CD4-positive, alpha-beta T cell (primary cell): ENCODE measurements around the gene B4GAT1. TPM values are rescaled to one million over a fixed set of nuclear protein-coding genes. Genes with fewer than 3 reads are reported as not detected.
A peak's percentile ranks its signal among the peaks of the same experiment; 100 is the strongest.

Experiments
- ATAC-seq: fragments of 200-7000 bp; cut with Tn5 transposase; one replicate; pipeline ENCODE4 v1.10.0; 2022; ENCODE audit warnings: mild to moderate bottlenecking; ENCODE audit not compliant: poor library complexity
- CTCF ChIA-PET: fragments of 350-600 bp; sonication (Branson Sonifier 250); formaldehyde crosslinking; loops from one replicate; lab custom pipeline; 2021; ENCODE audit warnings: antibody characterized with exemption, inconsistent platforms; lab: Charles Lee
- POLR2A ChIA-PET: fragments of 350-600 bp; sonication (Branson Sonifier 250); formaldehyde crosslinking; loops from one replicate; lab custom pipeline; 2021; ENCODE audit warnings: antibody characterized with exemption, inconsistent platforms; lab: Charles Lee
- DNase-seq, 14 experiments: peaks; one replicate each; pipeline ENCODE4 v3.0.0-alpha.2; 2013 to 2020; ENCODE audit warnings: mixed read lengths in 2 of 14
- H3K27ac ChIP-seq, 2 donors: one replicate each; pipeline versions ENCODE4 v1.5.1 to v1.7.0; 2013; ENCODE audit warnings: low read length in 2 of 2, low read depth in 1 of 2, mild to moderate bottlenecking in 1 of 2
- H3K27me3 ChIP-seq, 2 experiments: 1 replicate in 1 of 2; 2 replicates in 1 of 2; pipeline versions ENCODE4 v1.6.1 to v1.7.0; 2013; ENCODE audit warnings: low read length in 2 of 2, control low read depth in 1 of 2, mild to moderate bottlenecking in 1 of 2, moderate library complexity in 1 of 2; ENCODE audit not compliant: insufficient read depth in 2 of 2, control insufficient read depth in 1 of 2
- H3K36me3 ChIP-seq: one replicate; pipeline ENCODE4 v1.6.1; 2013; ENCODE audit warnings: low read length, control low read depth; ENCODE audit not compliant: insufficient read depth
- H3K4me1 ChIP-seq: one replicate; pipeline ENCODE4 v1.6.1; 2013; ENCODE audit warnings: low read length, control low read depth; ENCODE audit not compliant: insufficient read depth
- H3K4me3 ChIP-seq: one replicate; pipeline ENCODE4 v1.5.1; 2013; ENCODE audit warnings: mild to moderate bottlenecking, low read length, moderate library complexity
- H3K9me3 ChIP-seq, 2 experiments: 1 replicate in 1 of 2; 2 replicates in 1 of 2; pipeline versions ENCODE4 v1.6.1 to v1.7.0; 2013; ENCODE audit warnings: low read length in 2 of 2, mild to moderate bottlenecking in 2 of 2, control low read depth in 1 of 2, moderate library complexity in 1 of 2; ENCODE audit not compliant: control insufficient read depth in 1 of 2, insufficient read depth in 1 of 2
- H3K27ac Mint-ChIP-seq: one replicate; pipeline ENCODE4 v1.8.0; 2020; ENCODE audit warnings: mixed read lengths
- H3K27me3 Mint-ChIP-seq: one replicate; pipeline ENCODE4 v1.8.0; 2021; ENCODE audit warnings: mixed read lengths
- H3K36me3 Mint-ChIP-seq: one replicate; pipeline ENCODE4 v1.8.0; 2021; ENCODE audit warnings: low read depth, mixed read lengths
- H3K4me1 Mint-ChIP-seq: one replicate; pipeline ENCODE4 v1.8.0; 2021; ENCODE audit warnings: low read depth, mixed read lengths
- H3K4me3 Mint-ChIP-seq: one replicate; pipeline ENCODE4 v1.8.0; 2020; ENCODE audit warnings: mild to moderate bottlenecking, mixed read lengths
- H3K9me3 Mint-ChIP-seq: one replicate; pipeline ENCODE4 v1.8.0; 2020; ENCODE audit warnings: mixed read lengths
- intact Hi-C, 2 experiments: fragments of 100-400 bp; cut with DNase I in 1 of 2; cut with micrococcal nuclease in 1 of 2; formaldehyde crosslinking; loops; one replicate each; pipeline versions ENCODE4 v1.15.1 to v1.9.0; 2023 to 2025; cut with DNase I, micrococcal nuclease
- total RNA-seq, 174 experiments: library from RNA in 2 of 174; stranded (reverse) in 2 of 174; gene quantifications; one replicate each; pipeline ENCODE4 v1.2.3 and lab custom pipeline; 2021 to 2026
- TF ChIP-seq, protein P1 (sequence below): fragments of 200-600 bp; IDR thresholded peaks from one replicate; pipeline ENCODE4 v1.8.0; 2022; ENCODE audit warnings: antibody characterized with exemption, mild to moderate bottlenecking

The B4GAT1 gene
- total RNA-seq, 2 experiments from 2014 or later = 1.9 to 2.0 TPM

DNA sequence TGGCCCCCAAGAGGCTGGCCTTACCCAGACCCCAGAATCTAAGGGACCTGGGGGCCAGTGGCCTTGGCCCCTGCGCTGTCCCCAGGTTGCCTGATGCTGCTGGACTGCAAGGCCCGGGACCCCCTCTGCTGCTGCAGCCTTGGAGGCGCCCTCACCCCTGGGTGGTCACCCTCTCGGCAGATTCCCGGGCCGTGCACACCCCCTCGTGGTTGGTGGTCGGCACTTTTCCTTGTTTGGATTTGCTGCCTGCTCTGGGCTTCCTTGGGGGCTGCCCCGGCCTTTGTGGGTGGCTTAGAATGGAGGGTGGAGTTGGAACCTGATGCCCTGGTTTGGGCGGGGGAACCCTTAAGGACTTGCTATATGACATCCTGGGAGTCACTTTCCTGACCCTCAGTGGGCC is 16.5 kb downstream of the B4GAT1 start:
- no peaks in the 10 kb centered on the region for H3K27me3 ChIP-seq
- no peaks in the 10 kb centered on the region for H3K36me3 ChIP-seq
- CTCF ChIA-PET = interaction anchor here (1.1 to 4.0 kb wide), 2 partner anchors 19 to 58 kb away, joined by 3 to 30 read pairs; no protein-coding TSS in a partner anchor
- no peak overlapping the region for H3K4me3 Mint-ChIP-seq
- intact Hi-C loops = no loop called here
- TF ChIP-seq, protein P1, sequence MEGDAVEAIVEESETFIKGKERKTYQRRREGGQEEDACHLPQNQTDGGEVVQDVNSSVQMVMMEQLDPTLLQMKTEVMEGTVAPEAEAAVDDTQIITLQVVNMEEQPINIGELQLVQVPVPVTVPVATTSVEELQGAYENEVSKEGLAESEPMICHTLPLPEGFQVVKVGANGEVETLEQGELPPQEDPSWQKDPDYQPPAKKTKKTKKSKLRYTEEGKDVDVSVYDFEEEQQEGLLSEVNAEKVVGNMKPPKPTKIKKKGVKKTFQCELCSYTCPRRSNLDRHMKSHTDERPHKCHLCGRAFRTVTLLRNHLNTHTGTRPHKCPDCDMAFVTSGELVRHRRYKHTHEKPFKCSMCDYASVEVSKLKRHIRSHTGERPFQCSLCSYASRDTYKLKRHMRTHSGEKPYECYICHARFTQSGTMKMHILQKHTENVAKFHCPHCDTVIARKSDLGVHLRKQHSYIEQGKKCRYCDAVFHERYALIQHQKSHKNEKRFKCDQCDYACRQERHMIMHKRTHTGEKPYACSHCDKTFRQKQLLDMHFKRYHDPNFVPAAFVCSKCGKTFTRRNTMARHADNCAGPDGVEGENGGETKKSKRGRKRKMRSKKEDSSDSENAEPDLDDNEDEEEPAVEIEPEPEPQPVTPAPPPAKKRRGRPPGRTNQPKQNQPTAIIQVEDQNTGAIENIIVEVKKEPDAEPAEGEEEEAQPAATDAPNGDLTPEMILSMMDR = no peak
- POLR2A ChIA-PET = interaction anchor here (2.9 kb wide), 1 partner anchor 19 kb away, joined by 13 read pairs; no protein-coding TSS in a partner anchor
- ATAC-seq (no peak), DNase-seq (peak in 1 of 14 experiments; percentile 18)
- no peaks in the 10 kb centered on the region for H3K36me3 Mint-ChIP-seq
- no peaks in the 10 kb centered on the region for H3K27me3 Mint-ChIP-seq
- no peaks in the 10 kb centered on the region for H3K9me3 Mint-ChIP-seq
- no peak overlapping the region for H3K27ac ChIP-seq
- peaks cover 28% of the 10 kb centered on the region for H3K4me1 Mint-ChIP-seq
- no peaks in the 10 kb centered on the region for H3K9me3 ChIP-seq
- H3K4me1 ChIP-seq = peaks cover 46% of the 10 kb centered on the region
- no peak overlapping the region for H3K27ac Mint-ChIP-seq
- no peak overlapping the region for H3K4me3 ChIP-seq

DNA sequence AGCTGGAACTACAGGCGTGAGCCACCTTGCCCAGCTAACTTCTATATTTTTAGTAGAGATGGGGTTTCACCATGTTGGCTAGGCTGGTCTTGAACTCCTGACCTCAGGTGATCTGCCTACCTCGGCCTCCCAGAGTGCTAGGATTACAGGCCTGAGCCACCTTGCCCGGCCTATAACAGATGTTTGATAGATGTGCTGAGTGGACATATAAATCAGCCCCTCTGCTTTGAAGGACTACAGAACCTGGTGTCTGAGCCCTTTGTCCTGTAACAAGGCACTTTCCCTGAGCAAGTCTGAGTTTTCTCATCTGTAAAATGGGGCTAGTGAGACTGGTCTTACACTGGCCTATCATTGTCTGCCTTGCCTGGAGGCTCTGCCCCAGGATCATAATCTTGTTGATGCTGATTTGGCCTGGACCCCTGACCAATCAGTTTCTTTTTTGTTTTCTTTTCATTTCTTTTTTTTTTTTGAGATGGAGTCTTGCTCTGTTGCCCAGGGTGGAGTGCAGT is 18.2 kb downstream of the B4GAT1 start:
- intact Hi-C loops = loop anchor here (1.0 to 5.0 kb wide), 2 partner anchors 58 kb away; no protein-coding TSS in a partner anchor
- H3K9me3 Mint-ChIP-seq = no peaks in the 10 kb centered on the region
- TF ChIP-seq, protein P1 = no peak
- peak overlapping the region; percentile 85 for H3K27ac Mint-ChIP-seq
- Histone ChIP-seq H3K27me3 (no peaks in the 10 kb centered on the region), H3K4me3 (no peak overlapping the region), H3K36me3 (no peaks in the 10 kb centered on the region), H3K4me1 (peaks cover 46% of the 10 kb centered on the region), H3K27ac (no peak overlapping the region), H3K9me3 (no peaks in the 10 kb centered on the region)
- H3K27me3 Mint-ChIP-seq = no peaks in the 10 kb centered on the region
- ChIA-PET CTCF (interaction anchor here (0.9 to 4.0 kb wide), 3 partner anchors 17 to 109 kb away, joined by 3 to 30 read pairs (median 4); partner anchors contain the start of gene MRPL11), POLR2A (interaction anchor here (1.2 to 2.9 kb wide), 3 partner anchors 12 to 17 kb away, joined by 6 to 13 read pairs (median 11); partner anchors contain the start of gene CD248)
- no peaks in the 10 kb centered on the region for H3K36me3 Mint-ChIP-seq
- ATAC-seq (no peak), DNase-seq (no peak)
- H3K4me3 Mint-ChIP-seq = no peak overlapping the region
- H3K4me1 Mint-ChIP-seq = peaks cover 32% of the 10 kb centered on the region

DNA sequence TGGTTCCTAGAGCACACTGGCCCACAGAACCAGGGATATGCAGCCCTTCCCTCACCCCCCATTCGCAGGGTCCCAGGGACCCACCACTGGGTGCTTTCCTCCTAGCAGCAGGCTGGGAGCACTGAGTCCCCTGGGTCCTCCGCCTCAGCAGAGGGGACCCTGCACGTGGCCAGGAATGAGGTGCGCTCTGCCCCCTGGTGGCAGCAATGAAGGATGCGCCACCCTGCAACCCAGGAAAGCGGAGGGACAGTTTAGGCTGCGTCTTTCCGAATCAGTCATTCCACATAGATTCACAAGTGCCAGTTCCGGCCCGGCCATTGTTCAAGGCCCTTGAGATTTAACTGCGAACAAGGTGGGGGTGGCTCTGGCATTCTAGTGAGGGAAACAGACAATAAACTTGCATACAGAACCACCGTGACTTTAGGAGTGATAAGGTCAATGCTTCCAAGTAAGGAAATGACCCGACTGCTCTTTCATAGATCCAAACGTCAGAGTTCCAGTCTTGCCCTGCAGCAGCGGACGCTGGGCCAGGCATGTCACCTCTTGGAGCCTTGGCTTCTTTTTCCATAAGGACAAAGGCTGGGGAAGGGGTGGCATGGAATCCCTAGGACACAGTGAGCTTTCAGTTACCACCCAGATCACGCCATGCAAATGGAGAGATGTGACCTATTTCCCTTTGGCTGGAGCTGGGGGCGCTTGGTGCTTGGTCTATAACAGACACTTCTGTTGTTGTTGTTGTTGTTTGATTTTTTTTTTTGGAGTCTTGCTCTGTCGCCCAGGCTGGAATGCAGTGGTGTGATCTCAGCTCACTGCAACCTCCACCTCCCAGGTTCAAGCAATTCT is 18.9 kb downstream of the B4GAT1 start:
- Mint-ChIP-seq H3K4me1 (peaks cover 39% of the 10 kb centered on the region), H3K36me3 (no peaks in the 10 kb centered on the region), H3K27ac (peak overlapping the region; percentile 85), H3K27me3 (no peaks in the 10 kb centered on the region), H3K4me3 (peak overlapping the region; percentile 42), H3K9me3 (no peaks in the 10 kb centered on the region)
- POLR2A ChIA-PET = interaction anchor here (1.2 to 1.4 kb wide), 2 partner anchors 11 to 17 kb away, joined by 6 to 11 read pairs; partner anchors contain the start of gene CD248
- H3K4me3 ChIP-seq = no peak overlapping the region
- H3K36me3 ChIP-seq = no peaks in the 10 kb centered on the region
- H3K9me3 ChIP-seq = no peaks in the 10 kb centered on the region
- H3K4me1 ChIP-seq = peaks cover 46% of the 10 kb centered on the region
- ATAC-seq (peak; percentile 90), DNase-seq (peak; percentile 68 to 92 (median 77))
- intact Hi-C loops = loop anchor here (1.0 to 5.0 kb wide), 5 partner anchors 16 to 59 kb away; partner anchors contain the start of gene BRMS1 (in 1 of the 2)
- no peak overlapping the region for H3K27ac ChIP-seq
- TF ChIP-seq, protein P1 = peak; percentile 93
- CTCF ChIA-PET = interaction anchor here (0.9 to 4.0 kb wide), 3 partner anchors 16 to 110 kb away, joined by 3 to 30 read pairs (median 4); partner anchors contain the start of gene MRPL11
- H3K27me3 ChIP-seq = no peaks in the 10 kb centered on the region
